LHCN-M2 (cell line): ENCODE results near the gene BLMH. TPM values are rescaled to one million over a fixed set of nuclear protein-coding genes. Genes with fewer than 3 reads are reported as not detected.
"Not testable (repeated sequence)": the region's sequence is repeated elsewhere in the genome, so short reads cannot be mapped to it uniquely, and the experiment has no call there.

Experiments
- DNase-seq: peaks from one replicate; pipeline ENCODE4 v3.0.0-alpha.2; 2012; ENCODE audit warnings: low read depth
- total RNA-seq: library from RNA; depleted of rRNA; stranded (reverse); fragments of >200 nt; gene quantifications from 2 replicates; pipeline ENCODE4 v1.2.3, GENCODE V29; 2014

BLMH gene
- total RNA-seq, 1 experiment from 2014 or later, result 15.8 TPM

DNA sequence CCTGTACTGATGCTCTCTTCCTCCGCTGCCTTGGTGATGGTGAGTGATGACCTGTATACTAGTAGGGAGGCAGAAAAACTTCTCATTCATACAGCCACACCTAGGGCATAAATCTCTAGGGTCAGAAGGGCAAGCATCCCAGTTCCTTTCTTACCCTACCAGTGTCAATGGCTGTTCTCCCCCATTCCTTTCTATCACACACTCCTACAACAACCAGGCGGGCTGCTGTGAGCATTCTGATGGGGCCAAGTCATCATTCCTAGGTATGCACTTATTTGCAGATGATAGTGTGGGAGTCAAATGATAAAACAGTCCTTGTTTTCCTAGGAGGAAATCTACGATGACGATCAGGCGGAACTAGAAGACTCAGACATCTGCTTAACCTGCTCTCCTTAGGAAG, 42.3 kb downstream of the BLMH start:
- no peak for DNase-seq

DNA sequence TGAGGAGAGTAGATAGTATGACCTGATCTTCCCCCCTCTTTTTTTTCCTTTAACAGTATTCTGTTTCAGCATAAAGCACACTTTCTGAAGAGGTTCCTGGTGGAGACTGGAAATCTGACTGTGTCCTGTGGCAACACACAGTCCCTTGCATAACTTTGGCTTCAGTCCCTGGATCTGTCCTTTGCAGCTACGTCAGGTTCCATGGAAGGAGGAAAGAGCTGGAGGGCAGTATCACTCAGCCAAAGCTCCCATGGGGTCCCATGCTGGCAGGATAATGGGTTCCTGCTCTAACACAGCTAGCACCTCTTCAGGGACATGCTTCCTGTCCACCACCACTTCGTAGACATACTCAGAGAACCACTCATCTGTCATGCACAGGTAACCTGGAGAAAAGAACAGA, 43.0 kb downstream of the BLMH start:
- DNase-seq, result no peak

DNA sequence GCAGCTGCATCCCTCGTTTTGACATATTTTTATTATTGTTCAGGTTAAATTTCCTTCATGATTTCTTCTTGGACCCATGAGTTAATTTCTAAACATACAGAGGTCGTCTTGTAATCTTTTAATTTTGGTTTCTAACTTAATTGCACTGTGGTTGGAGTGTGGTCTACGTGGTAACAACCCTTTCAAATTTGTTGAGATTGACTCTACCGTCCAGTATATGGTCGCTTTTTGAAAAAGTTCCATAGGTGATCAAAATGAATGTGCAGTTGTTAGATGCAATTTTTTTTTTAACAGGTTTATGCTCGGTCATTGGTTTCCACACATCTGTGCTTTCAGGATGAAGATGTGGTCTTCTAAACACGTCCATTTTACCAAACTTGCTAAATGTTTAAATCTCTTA, 45.3 kb downstream of the BLMH start:
- no peak for DNase-seq

DNA sequence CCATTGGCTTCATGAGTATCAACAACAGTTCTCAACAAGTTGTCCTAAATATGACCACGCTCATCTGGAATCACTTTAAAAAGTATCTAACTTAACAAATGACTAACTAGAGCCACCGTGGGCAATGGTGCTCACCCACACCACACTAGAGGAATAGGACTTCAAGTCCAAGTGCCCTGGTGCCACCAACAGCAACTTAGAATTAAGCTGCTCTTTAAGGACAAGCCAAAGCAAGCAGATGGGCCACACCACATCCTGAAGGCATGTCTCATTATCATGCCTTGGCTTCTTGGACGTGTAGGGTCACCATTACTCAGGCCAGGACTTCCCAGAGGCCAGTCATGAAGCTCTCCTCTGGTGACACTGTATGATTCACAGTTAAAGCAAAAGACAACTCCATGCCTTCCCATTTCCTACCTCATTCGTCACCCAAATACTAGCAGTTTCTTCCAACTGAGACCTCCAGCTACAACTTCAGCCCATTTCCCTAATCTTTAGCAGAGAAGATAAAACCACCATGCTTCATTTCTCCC, 46.8 kb downstream of the BLMH start:
- DNase-seq, result peak; percentile 62

DNA sequence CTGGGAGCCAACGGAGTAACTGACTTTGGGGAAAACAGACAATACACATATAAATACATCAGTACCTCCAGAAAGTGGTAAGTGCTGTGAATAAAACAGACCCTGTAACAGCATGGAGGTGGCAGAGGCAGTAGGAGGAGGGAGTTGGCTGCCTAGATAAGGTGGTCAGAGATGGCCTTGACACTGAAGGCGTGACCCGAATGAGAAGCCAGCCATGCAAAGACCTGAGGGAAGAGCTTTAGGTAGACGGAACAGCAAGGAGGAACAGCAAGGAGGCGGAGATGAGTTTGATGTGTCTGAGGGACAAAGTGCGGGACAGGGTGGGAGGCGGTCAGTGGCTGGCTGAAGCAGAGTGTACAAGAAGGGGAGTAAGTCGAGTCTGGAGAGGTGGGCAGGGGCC, 48.2 kb downstream of the BLMH start:
- no peak for DNase-seq

GRCh38 chr17:30243002-30243401, 48.7 kb downstream of the BLMH start:
- no peak for DNase-seq

- no peak for DNase-seq
Measured at GRCh38 chr17:30241051-30241450, 50.7 kb downstream of the BLMH start.

DNA sequence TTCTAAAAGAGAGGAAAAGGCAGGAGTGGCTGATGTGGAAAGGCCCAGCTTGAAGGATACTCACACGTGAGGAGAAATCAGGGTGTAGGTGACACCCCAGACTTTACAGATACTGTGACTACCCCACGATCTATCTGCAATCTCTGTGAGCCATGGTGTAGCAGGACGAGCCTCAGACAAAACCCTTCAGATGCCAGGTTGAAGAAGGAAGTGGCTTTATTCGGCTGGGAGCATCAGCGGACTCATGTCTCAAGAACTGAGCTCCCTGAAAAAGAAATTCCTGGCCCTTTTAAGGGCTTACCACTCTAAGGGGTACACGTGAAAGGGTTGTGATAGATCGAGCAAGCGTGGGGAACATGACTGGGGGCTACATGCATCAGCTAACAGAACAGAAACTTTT, 51.6 kb downstream of the BLMH start:
- no peak for DNase-seq

- DNase-seq, result no peak
Measured at GRCh38 chr17:30239089-30239462, 52.7 kb downstream of the BLMH start.

DNA sequence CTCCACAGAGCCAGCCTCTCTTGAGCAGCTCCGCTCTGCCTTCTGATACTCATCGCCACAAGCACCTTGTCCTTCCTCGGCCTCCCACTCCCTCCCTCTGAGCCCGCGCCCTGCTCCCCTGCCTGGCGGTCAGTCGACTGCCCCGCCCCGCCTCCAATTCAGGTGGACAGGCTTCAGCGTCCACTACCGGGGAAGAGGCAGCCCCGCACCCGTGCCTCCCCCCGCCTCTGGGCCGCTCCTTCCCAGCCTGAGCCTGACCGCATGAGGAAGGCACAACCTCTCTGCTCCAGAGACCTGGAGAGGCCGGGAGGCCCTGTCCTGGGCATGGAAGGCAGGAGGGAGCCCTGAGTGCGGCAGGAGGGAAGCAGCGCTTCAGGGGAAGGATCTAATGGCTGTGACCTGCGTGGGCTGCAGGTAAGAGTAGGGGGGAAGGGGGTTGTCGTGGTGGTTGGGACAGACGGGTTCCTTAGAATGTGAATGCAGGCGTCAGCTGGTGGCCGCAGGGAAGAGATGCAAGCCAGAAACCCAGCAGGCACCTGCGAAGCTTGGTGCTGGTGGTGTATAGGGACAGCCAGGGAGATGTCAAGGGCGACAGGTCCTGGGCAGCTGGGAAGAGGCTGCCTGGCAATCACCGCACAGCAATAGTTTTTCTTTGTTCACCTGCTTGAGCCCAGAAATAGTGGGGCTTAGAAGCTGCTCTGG, 53.2 kb downstream of the BLMH start:
- DNase-seq, result no peak

DNA sequence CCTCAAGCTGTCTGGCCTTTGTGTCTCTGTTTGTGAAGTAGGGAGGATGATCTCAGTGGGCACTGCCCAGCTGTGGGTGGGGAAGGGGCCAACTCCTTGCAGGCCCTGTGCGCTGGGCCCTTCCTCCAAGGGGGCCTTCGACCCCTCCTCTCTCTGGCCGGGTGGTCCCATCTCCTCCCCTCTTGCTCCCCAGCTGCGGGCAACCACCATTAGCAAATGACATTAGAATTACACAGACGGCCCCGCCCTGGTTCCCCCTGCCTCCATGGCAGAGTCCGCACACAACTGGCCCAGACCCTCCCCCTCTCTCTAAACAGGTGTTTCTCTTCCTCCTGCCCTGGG, 53.8 kb downstream of the BLMH start:
- DNase-seq, result no peak

GRCh38 chr17:30237296-30238002, 54.3 kb downstream of the BLMH start:
- no peak for DNase-seq

GRCh38 chr17:30236766-30237165, 55.0 kb downstream of the BLMH start:
- DNase-seq, result peak; percentile 46

DNA sequence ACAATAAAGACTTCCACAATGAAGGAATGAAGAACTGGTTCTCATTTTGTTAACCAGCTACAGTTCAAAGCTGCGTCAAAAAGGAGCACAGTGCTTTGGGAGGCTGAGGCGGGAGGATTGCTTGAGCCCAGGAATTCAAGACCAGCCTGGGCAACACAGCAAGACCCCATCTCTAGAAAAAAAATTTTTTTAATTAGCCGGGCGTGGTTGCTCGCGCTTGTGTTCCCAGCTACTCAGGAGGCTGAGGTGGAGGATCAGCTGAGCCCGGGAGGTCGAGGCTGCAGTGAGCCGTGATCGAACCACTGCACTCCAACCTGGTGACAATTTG, 55.5 kb downstream of the BLMH start:
- DNase-seq, result no peak

- DNase-seq, result no peak
Measured at GRCh38 chr17:30235386-30236296, 56.1 kb downstream of the BLMH start, which contains the start of gene SLC6A4. Gene SLC6A4, minus strand, starts transcription at chr17:30235697. Its CDS starts 13,739 bp downstream, at chr17:30221958.

DNA sequence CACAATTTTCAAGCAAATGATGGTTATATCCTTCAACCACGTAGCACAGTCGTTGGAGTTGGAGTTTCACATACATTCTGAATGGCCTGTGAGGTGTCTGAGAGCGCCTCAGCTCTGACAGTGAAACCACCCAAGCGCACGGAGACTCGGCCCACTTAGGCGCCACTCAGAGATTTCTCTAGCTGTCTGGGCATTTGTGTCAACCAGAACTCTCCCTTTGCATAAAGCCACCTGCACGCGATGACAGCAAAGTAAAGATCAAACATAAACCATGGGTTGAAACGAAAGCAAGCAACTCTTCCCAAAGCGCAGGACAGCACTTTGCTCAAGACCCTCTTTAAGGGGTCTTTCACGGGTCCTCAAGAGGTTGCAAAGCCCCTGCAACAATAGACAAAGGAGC, 56.8 kb downstream of the BLMH start:
- DNase-seq, result no peak

DNA sequence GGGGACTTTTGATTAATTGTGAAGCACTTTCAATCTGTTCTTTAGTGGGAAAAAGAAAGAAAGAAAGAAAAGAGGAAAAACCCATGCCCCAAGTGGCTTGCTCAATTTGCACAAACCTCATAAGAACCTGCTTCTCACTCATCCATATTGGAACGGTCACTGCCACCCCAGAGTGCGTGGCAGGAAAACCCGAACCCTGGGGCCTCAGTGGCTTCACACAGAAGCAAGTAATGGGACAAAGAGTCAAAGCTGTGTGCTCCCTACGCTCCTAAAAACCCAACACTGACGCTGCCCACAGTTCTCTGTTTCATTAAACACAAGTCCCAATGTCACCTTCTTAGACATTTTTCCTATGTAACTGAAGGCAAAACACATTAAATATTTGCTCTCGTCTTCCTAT, 57.4 kb downstream of the BLMH start:
- no peak for DNase-seq

GRCh38 chr17:30232824-30233427, 58.8 kb downstream of the BLMH start:
- no peak for DNase-seq

DNA sequence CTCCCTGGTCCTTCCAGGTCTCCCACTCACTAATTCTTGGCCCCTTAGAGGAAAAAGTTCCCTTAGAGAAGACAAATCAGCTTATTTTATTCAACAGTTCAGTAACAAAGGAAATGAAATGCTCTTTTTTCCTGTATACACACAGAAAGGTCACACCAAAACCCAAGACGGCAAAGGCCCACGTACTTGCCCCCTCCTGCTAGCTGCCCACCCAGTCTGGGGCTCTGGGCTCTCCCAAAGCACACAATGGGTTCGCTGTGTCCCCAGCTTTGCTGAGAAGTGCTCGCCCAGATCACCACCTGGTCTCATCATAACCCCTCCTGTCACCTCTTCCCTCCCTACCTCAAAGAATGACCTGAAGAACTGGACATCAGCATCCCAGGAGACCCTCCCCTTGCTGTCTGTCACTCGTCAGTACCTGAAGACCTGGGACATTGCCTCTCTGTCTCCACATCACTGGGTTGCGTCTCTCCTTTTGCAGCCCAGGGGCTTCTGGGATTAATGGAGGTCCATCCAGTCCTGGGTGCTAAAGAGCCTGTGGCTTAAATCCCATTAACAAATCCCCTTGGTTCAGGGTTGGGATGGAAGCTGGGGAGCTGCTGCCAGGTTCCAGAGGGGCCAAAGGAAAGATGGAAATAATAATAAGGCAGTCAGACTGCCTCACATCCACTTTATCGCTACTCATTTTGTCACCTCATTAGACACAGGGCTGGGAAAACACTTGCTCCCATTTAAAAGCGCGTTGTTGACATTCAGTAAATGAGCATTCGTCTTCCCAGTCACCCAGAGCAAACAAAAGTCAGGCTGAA, 59.5 kb downstream of the BLMH start:
- no peak for DNase-seq

GRCh38 chr17:30230596-30231125, 61.1 kb downstream of the BLMH start:
- no peak for DNase-seq

DNA sequence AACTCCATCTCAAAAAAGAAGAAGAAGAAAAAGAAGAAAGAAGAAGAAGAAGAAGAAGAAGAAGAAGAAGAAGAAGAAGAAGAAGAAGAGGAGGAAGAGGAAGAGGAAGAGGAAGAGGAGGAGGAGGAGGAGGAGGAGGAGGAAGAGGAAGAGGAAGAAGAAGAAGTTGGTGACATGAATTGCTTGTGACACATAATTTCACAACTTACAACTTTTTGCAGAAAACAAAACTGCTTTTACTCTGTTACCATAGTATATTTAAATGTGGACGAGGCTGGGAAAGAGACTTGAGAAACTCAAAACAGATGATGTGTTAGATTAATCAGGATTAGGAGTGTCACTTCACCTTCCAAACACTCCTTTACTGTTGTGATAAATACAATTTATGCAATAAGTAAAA, 61.7 kb downstream of the BLMH start:
- not testable (repeated sequence) for DNase-seq
